Astrocyte of the spinal cord (primary cell): ENCODE measurements around the gene KCNQ4.
A peak's percentile ranks its signal among the peaks of the same experiment; 100 is the strongest.

Experiments used
- DNase-seq: peaks from one replicate; pipeline ENCODE4 v3.0.0; 2011; ENCODE audit warnings: low read depth, low spot score
- H3K4me3 ChIP-seq: 2 replicates; pipeline ENCODE4 v1.5.1; 2011; ENCODE audit warnings: low read depth, mild to moderate bottlenecking, low read length, moderate library complexity
- CTCF ChIP-seq: IDR thresholded peaks from 2 replicates; pipeline ENCODE4 v1.5.1; 2012; ENCODE audit warnings: low read depth, mild to moderate bottlenecking, low read length, inconsistent platforms
- in situ Hi-C: cut with HindIII; loops from 2 replicates; pipeline ENCODE4 v1.10.0; 2017; ENCODE audit warnings: low sequenced_read_pairs

KCNQ4 gene

GRCh38 chr1:40849801-40850592 lies 66.4 kb downstream of the KCNQ4 start:
- H3K4me3 ChIP-seq = no peak overlapping the region
- in situ Hi-C loops = no loop called here
- peak; percentile 79 for TF ChIP-seq CTCF
- DNase-seq = peak; percentile 59

GRCh38 chr1:40851643-40852042 lies 68.1 kb downstream of the KCNQ4 start:
- in situ Hi-C loops = no loop called here
- H3K4me3 ChIP-seq = no peak overlapping the region
- DNase-seq = no peak
- no peak for TF ChIP-seq CTCF

- in situ Hi-C loops = no loop called here
- DNase-seq = no peak
- TF ChIP-seq CTCF = no peak
- no peak overlapping the region for H3K4me3 ChIP-seq
Observed at GRCh38 chr1:40853113-40853884, 69.7 kb downstream of the KCNQ4 start.

- DNase-seq = no peak
- in situ Hi-C loops = no loop called here
- H3K4me3 ChIP-seq = no peak overlapping the region
- TF ChIP-seq CTCF = no peak
Observed at GRCh38 chr1:40853885-40854170, 70.2 kb downstream of the KCNQ4 start.

- no peak overlapping the region for H3K4me3 ChIP-seq
- peak; percentile 46 for TF ChIP-seq CTCF
- DNase-seq = no peak
- in situ Hi-C loops = no loop called here
Observed at GRCh38 chr1:40855513-40855912, 71.9 kb downstream of the KCNQ4 start.

- TF ChIP-seq CTCF = no peak
- in situ Hi-C loops = no loop called here
- no peak overlapping the region for H3K4me3 ChIP-seq
- no peak for DNase-seq
Observed at GRCh38 chr1:40856116-40856515, 72.5 kb downstream of the KCNQ4 start.
